Muscle layer of colon (tissue), 2 donors: Measurements from ENCODE around the gene SLC23A2.
A peak's percentile ranks its signal among the peaks of the same experiment; 100 is the strongest.

Source experiments
- H3K27ac ChIP-seq: one replicate; pipeline ENCODE4 v1.7.0; 2013; ENCODE audit warnings: low read depth, mild to moderate bottlenecking, low read length, moderate library complexity
- H3K27me3 ChIP-seq, 2 donors: one replicate each; pipeline ENCODE4 v1.7.0; 2013; ENCODE audit warnings: low read length in 2 of 2, mild to moderate bottlenecking in 2 of 2; ENCODE audit not compliant: insufficient read depth in 2 of 2, control insufficient read depth in 1 of 2
- H3K36me3 ChIP-seq: one replicate; pipeline ENCODE4 v1.7.0; 2013; ENCODE audit warnings: mild to moderate bottlenecking, low read length; ENCODE audit not compliant: insufficient read depth
- H3K4me1 ChIP-seq: one replicate; pipeline ENCODE4 v1.7.0; 2013; ENCODE audit warnings: mild to moderate bottlenecking, low read length; ENCODE audit not compliant: insufficient read depth
- H3K4me3 ChIP-seq, 2 donors: one replicate each; pipeline ENCODE4 v1.7.0; 2013; ENCODE audit warnings: low read length in 2 of 2, low read depth in 1 of 2, mild to moderate bottlenecking in 1 of 2, moderate library complexity in 1 of 2
- H3K9ac ChIP-seq: one replicate; pipeline ENCODE4 v1.7.0; 2013; ENCODE audit warnings: low read length
- H3K9me3 ChIP-seq: one replicate; pipeline ENCODE4 v1.7.0; 2013; ENCODE audit warnings: mild to moderate bottlenecking, low read length
- donor health status: abdominal sarcoma.
- donor health status: Adenocarcinoma of cecum.

Gene SLC23A2

GRCh38 chr20:4835244-4836177 lies 165.8 kb downstream of the SLC23A2 start:
- Histone ChIP-seq H3K4me1 (peaks cover 16% of the 10 kb centered on the region), H3K27ac (no peak overlapping the region)

GRCh38 chr20:4833074-4833728 lies 168.1 kb downstream of the SLC23A2 start:
- Histone ChIP-seq H3K4me1 (peaks cover 16% of the 10 kb centered on the region), H3K4me3 (no peak overlapping the region), H3K27me3 (no peaks in the 10 kb centered on the region), H3K27ac (no peak overlapping the region), H3K36me3 (no peaks in the 10 kb centered on the region), H3K9me3 (no peaks in the 10 kb centered on the region), H3K9ac (no peak overlapping the region)

More at GRCh38 chr20:4835244-4836177, 165.8 kb downstream of the SLC23A2 start:
- no peak overlapping the region for H3K9ac ChIP-seq
- H3K36me3 ChIP-seq, result no peaks in the 10 kb centered on the region
- H3K9me3 ChIP-seq, result no peaks in the 10 kb centered on the region
- H3K27me3 ChIP-seq, result no peaks in the 10 kb centered on the region
- H3K4me3 ChIP-seq, result no peak overlapping the region

GRCh38 chr20:4832469-4832868 lies 168.8 kb downstream of the SLC23A2 start:
- Histone ChIP-seq H3K9ac (no peak overlapping the region), H3K9me3 (no peaks in the 10 kb centered on the region), H3K27ac (no peak overlapping the region), H3K4me1 (peaks cover 16% of the 10 kb centered on the region), H3K4me3 (no peak overlapping the region), H3K27me3 (no peaks in the 10 kb centered on the region), H3K36me3 (no peaks in the 10 kb centered on the region)

DNA sequence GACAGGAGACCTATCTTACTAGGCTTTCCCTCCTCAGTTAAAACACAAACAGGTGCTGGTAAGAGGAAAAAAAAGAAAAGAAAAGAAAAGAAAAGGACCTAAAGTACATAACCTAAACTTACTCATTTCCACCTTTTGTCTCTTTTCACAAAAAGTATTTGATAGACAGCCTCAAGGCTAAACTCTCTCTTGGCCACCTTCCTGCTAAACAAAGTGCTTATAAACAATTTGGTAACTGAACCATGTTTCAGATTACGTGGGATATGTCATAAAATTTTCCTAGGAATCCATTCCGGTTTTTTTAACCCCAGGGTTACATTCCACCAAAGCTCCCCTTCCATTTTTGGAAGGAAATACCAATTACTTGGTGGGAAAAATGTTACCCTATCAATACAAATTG lies 170.6 kb downstream of the SLC23A2 start:
- Histone ChIP-seq H3K27me3 (no peaks in the 10 kb centered on the region), H3K4me1 (peaks cover 7% of the 10 kb centered on the region), H3K9me3 (no peaks in the 10 kb centered on the region), H3K4me3 (no peak overlapping the region), H3K9ac (no peak overlapping the region), H3K27ac (no peak overlapping the region), H3K36me3 (no peaks in the 10 kb centered on the region)

DNA sequence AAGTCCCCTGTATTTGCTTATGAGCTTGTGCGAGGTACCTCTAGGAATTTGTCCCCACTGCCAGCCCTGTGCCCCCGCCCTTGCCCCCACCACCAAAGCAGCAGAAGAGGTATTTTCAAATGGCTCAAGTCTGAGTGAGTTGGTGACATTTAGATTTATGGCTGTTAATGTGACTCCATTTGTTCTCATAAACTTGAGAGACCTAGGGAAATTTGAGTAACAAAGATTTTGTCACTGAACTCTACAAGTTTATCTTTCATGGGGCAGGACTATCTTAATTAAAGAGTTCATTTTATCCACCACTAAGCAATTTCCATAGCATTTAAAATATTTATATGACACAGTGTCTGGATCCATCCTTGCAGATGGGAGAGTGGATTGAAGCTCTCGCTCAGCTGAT lies 171.1 kb downstream of the SLC23A2 start:
- H3K4me3 ChIP-seq, result no peak overlapping the region
- H3K27ac ChIP-seq, result no peak overlapping the region

GRCh38 chr20:4829514-4830215 lies 171.6 kb downstream of the SLC23A2 start:
- Histone ChIP-seq H3K9ac (no peak overlapping the region), H3K36me3 (no peaks in the 10 kb centered on the region), H3K9me3 (no peaks in the 10 kb centered on the region), H3K27ac (no peak overlapping the region), H3K4me3 (no peak overlapping the region), H3K4me1 (no peaks in the 10 kb centered on the region), H3K27me3 (no peaks in the 10 kb centered on the region)

More for the DNA sequence above, 171.1 kb downstream of the SLC23A2 start:
- Histone ChIP-seq H3K36me3 (no peaks in the 10 kb centered on the region), H3K27me3 (no peaks in the 10 kb centered on the region), H3K9me3 (no peaks in the 10 kb centered on the region), H3K9ac (no peak overlapping the region), H3K4me1 (peaks cover 2% of the 10 kb centered on the region)

DNA sequence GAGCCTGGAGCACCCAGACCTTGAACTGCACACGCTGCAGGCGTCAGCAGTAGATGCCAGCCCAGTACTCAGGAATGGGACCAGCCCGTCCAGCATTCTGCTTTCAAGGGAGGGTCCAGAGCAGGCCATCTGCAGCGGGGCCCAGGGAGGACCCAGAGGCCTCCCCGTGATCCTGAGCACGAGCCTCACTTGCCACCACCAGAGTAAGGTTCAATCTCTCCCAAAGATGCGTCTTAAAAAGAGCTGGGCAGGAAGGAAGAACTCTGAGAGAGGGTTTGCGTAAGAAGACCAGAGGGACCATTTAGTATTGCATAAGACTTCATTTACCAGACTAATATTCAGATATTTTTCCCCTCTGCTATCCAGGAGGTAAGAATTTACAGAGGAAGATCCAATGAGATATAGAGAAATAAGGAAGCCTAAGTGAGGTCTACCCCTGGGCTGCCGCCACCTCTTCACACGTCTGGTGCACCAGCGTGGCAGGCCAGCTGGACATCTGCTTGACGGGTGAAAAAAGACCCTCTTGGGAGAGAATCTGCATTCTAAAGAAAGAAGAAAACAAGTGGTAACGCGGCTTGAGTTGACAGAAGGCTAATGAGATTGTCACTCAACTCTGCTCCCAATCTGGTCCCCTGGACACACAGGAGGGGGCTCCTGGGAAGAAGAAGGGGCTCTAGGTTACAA lies 172.3 kb downstream of the SLC23A2 start:
- Histone ChIP-seq H3K4me3 (no peak overlapping the region), H3K36me3 (no peaks in the 10 kb centered on the region), H3K27ac (no peak overlapping the region)

GRCh38 chr20:4821590-4821989 lies 179.7 kb downstream of the SLC23A2 start:
- peak overlapping the region in 1 of 2 donors; percentile 77 for H3K4me3 ChIP-seq

More for the DNA sequence above, 172.3 kb downstream of the SLC23A2 start:
- no peaks in the 10 kb centered on the region for H3K27me3 ChIP-seq
- H3K4me1 ChIP-seq, result peaks cover 6% of the 10 kb centered on the region
- H3K9me3 ChIP-seq, result no peaks in the 10 kb centered on the region
- H3K9ac ChIP-seq, result no peak overlapping the region

GRCh38 chr20:4820806-4821518 lies 180.3 kb downstream of the SLC23A2 start:
- H3K4me1 ChIP-seq, result peaks cover 24% of the 10 kb centered on the region
- H3K9me3 ChIP-seq, result no peaks in the 10 kb centered on the region
- H3K27ac ChIP-seq, result peak overlapping the region; percentile 21
- no peak overlapping the region for H3K4me3 ChIP-seq
- H3K27me3 ChIP-seq, result no peaks in the 10 kb centered on the region
- no peaks in the 10 kb centered on the region for H3K36me3 ChIP-seq
- H3K9ac ChIP-seq, result no peak overlapping the region

More at GRCh38 chr20:4821590-4821989, 179.7 kb downstream of the SLC23A2 start:
- no peaks in the 10 kb centered on the region for H3K9me3 ChIP-seq
- H3K36me3 ChIP-seq, result no peaks in the 10 kb centered on the region
- peaks cover 24% of the 10 kb centered on the region for H3K4me1 ChIP-seq
- peak overlapping the region; percentile 21 for H3K27ac ChIP-seq
- no peaks in the 10 kb centered on the region for H3K27me3 ChIP-seq
- H3K9ac ChIP-seq, result no peak overlapping the region

DNA sequence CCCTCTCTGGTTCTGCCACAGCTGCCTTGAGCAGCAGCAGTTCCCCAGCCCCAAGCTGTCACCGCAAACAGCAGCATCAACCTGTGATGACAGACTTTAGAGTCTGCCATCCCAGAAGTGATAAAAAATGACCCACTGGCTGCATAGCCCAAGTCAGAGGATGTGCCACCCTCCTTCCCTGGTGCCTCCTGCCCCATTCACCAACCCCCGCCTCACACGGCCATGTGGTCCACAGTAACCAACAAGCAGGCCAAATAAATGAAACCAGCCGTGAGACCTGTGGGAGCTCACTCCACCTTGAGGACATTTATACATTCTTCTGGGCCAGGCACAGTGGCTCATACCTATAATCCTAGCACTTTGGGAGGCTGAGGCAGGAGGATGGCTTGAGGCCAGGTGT lies 181.4 kb downstream of the SLC23A2 start:
- Histone ChIP-seq H3K4me3 (no peak overlapping the region), H3K27me3 (no peaks in the 10 kb centered on the region), H3K27ac (no peak overlapping the region), H3K9ac (no peak overlapping the region), H3K4me1 (peaks cover 24% of the 10 kb centered on the region), H3K36me3 (no peaks in the 10 kb centered on the region), H3K9me3 (no peaks in the 10 kb centered on the region)
